HG03280 (cell line): Measurements from ENCODE around the gene ARRDC1.
A peak's percentile ranks its signal among the peaks of the same experiment; 100 is the strongest.
"Not testable (repeated sequence)": the region's sequence is repeated elsewhere in the genome, so short reads cannot be mapped to it uniquely, and the experiment has no call there.

ENCODE experiments used
- ATAC-seq: cut with Tn5 transposase; IDR thresholded peaks from one replicate; pipeline ENCODE4 v1.9.1; 2021; ENCODE audit warnings: mild to moderate bottlenecking, moderate library complexity; ENCODE audit not compliant: unreplicated experiment

ARRDC1 gene

DNA sequence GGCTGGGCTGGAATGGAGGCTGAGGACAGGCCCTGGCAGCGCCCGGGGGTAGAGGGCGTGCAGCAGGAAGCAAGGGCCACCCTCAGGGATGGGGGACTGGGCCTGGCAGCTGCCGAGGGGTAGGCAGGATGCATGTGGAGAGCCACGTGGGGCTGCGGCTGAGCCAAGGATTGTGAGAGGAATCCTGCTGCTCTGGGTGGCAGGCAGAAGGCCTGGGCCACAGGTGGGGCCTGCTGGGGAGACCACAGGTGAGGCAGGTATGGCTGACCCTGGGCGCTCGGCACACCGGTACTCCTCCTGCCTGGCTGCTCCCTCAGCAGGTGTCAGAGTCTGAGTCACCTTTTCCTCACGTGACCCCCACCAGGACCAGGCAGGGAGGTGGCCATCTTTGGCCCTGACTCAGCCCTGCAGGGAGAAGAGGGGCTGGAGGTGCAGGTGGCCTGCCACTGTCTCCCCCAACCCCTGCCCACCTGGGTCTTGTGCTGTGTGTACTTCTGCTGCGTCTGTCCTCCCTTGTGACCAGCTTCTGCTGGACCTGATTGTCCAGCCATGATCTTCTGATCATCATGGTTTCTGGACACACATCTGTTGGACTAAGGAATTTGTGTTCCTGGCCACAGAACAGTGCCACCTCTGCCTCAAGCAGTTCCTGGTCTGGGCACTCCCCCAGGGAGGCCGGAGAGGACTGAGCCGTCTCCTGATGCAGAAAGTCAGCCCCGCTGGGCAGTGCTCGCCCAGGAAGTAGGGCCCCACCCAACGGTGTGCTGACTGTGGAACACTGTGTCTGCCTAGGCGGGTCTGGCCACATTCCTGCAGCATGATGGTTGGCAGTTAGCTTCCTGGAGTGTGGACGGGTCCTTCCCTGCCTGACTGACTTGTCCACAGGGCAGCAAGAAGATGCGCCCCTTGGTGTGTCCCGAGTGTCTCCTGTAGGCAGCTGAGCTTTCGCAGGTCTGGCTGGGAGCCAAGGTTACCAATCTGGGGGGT lies 6.4 kb downstream of the ARRDC1 start:
- no peak for ATAC-seq

DNA sequence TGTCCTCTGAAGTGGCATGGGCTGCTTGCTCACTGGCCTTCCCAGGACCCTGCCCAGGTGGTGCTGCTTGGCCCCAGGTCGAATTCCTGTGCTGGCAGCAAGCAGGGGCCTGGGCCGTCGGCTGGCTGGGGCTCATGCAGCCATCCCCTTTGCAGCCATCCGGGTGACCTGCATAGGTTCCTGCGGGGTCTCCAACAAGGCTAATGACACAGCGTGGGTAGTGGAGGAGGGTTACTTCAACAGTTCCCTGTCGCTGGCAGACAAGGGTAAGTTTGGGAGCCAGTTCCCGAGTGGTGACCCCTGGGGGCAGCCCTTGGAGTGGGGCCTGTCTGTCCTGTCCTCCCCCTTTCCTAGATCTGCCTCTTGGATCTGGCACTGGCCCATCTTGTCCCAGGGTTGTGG lies 7.3 kb downstream of the ARRDC1 start:
- no peak for ATAC-seq

DNA sequence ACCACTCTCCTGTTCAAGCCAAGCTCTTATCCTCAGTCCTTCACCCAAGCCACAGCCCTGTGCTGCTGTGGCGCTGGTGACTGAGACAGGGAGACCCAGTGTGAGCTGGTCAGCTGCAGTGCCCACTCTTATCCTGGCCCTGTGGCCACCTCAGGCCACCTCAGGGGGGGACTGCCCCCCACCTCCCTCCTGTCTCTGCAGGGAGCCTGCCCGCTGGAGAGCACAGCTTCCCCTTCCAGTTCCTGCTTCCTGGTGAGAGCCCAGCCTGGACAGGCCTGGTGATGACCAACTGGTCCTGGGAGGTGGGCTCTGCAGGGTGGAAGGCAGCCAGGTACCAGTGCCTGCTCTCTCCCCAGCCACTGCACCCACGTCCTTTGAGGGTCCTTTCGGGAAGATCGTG lies 7.8 kb downstream of the ARRDC1 start:
- no peak for ATAC-seq

DNA sequence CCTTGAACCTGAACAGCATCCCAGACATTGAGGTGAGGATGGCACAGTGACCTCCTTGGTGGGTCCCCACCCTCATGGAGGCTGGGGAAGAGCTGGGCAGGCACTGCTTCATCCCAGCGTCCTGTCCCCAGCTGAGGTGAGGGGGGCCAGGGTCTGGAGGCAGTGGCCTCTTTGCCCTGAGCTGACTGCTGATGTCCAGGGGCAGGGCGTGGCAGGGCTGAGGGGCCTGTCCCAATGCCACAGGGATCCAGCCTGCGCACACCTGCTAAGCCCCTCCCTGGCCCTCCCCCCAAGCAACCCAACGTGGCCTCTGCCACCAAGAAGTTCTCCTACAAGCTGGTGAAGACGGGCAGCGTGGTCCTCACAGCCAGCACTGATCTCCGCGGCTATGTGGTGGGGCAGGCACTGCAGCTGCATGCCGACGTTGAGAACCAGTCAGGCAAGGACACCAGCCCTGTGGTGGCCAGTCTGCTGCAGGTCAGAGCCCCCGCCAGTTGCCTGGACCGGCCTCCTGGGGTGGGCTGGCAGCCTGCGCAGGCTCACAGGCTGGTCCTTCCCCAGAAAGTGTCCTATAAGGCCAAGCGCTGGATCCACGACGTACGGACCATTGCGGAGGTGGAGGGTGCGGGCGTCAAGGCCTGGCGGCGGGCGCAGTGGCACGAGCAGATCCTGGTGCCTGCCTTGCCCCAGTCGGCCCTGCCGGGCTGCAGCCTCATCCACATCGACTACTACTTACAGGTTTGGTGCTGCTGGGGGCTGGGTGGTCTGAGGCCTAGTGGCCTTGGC lies 8.4 kb downstream of the ARRDC1 start:
- no peak for ATAC-seq

DNA sequence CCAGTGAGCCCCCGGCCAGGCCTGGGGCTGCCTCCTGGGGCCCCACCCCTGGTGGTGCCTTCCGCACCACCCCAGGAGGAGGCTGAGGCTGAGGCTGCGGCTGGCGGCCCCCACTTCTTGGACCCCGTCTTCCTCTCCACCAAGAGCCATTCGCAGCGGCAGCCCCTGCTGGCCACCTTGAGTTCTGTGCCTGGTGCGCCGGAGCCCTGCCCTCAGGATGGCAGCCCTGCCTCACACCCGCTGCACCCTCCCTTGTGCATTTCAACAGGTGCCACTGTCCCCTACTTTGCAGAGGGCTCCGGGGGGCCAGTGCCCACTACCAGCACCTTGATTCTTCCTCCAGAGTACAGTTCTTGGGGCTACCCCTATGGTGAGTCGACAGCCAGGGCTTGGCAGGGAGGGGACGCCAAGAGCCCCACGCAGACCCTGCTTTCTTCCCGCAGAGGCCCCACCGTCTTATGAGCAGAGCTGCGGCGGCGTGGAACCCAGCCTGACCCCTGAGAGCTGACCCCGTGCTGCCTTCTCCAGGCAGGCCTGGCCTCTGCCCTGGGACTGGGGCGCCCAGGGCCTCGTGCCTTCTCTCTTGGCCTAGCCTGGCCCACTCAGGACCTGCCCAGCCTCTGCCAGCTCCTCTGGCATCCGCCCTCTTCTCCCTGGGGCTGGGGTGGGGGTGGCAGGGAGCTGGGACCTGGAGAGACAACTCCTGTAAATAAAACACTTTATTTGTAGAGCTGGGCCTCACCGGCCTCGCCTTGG lies 9.3 kb downstream of the ARRDC1 start:
- ATAC-seq: no peak

DNA sequence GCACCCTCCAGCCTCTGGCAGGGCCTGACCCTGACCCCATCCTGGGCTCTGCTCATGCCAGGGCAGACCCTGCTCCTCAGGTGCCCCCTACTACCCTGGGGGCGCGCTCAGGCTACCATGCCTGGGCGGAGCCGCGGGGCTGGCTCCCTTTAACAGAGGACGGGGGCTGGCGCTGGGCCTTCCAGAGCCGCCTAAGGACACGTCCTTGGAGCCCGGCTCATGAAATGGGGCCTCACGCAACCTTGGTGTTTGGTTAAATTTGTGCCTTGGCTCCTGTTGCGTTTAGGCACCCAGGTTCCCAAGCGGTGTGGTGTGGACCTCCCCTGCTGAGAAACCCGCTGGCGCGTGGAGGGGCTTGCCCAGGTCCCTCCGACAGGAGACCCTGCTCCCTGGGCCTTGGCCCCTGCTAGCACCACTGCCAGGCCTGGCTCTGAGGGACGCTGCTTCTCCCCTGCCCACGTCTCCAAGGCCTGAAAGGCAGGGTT lies 9.9 kb downstream of the ARRDC1 start:
- ATAC-seq: no peak

DNA sequence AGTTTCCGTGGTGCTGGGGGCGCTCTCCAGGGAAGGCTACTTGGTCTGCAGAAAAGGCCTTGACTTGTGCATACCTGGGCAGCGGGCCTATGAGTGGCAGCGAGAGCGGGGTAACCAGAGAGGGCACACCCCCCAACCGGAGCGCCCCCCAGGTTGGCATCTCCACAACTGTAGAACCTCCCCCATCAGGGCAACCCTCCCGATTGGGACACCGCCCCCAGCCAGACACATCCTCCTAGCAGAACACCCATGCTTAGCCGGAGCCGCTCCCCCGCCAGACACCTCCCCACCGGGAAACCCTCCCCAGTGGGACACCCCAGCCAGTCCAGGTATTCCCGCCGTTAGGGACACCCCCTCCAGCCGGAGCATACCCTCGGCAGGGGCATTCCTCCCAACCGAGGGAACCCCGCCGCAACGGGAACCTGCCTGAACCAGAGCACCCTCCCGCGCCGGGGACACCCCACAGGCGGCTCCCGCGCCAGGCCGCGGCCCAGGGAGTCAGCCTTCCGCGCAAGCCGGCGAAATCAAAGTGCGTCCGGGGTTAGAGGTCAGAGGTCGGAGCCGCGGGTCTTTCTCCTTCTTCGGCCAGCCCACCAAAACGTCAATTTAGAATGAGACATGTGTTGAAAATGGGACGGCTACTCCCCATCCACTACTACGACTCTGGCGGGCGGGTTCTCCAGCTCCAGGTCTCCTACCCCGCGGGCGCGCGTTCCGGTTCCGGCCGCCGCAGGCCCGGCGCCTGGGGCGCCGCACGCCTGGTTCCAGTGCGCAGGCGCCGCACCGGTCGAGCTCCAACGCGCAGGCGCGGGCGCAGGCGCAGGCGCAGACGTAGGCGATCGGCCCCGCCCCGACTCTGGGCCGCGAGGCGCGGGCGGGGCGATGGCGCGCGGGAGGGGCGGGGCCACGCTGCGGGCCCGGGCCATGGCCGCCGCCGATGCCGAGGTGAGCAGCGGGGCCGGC lies 12.9 kb downstream of the ARRDC1 start, which contains the start of gene EHMT1:
Gene EHMT1, plus strand, starts transcription at position 901 of the 963 bp plus-strand sequence. Its CDS starts 24 bp downstream, at position 925.
- ATAC-seq: peak; percentile 79

DNA sequence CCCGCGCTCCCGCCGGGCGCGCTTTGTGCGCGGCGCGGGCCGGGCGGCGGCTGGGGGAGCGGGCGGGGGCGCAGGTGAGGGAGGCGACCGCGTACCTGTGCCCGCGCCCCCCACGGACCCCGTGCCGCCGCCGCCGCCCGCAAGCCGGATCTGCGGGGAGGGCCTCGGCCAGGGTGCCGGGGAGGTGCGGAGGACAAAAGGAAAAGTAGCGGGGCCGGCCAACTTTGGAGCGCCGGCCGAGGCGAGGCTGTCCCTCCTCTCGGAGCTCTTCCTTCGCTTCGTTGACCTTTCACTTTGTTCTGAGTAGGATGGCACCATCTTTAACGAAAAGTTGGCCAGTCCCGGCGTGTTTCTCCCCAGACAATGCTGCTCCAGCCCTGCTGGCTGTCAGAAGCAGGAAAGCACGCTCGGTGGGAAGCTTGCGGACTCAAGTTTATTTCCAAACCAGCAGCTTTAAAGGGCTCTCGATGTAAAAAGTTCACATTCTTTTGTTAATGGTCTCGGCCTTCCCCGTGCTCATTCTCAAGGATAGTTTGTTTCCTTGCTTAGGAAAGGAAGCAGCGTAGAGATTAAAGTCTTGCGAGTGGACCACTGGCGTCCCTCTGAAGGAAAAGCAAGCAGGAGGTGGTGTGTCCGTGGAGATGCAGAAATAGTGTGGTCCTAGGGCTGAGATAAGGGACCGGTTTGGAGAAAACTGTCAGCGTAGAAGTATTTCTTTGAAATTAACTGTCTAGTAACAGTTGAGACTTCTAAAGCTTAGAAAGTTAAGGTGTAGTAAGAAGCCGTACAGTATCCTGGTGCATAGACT lies 14.0 kb downstream of the ARRDC1 start:
- no peak for ATAC-seq

DNA sequence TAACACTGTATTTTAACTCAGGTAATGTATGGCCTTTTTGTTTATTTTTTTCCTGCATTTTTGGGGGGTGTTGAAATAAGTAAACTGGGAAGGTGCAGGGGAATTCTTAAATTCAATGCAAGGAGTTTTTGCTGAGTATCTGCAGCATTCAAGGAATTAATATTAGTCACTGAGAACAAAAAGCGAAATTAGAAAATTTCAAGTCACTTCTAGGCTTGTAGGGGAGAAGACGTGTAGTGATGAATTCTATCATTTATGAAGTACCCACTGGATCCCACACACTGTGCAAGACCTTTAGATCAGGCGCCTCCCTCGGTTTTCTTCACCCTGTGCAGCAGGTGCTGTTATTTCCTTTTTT lies 14.5 kb downstream of the ARRDC1 start:
- no peak for ATAC-seq

DNA sequence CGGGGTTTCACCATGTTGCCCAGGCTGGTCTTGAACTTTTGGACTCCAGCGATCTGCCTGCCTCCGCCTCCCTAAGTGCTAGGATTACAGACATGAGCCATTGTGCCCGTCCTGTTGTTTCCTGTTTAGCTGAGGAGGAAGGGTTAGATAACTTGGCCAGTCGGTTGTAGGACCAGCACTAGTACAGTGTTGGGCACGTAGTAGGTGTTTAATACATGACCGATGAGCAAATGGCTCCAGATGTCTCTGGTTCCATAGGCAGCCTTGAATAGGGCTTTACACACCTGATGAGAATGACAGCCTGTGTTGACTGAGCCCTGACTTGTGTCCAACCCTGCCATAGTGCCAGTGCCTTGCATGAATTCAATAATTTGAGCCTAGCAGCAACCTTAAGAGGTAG lies 15.1 kb downstream of the ARRDC1 start:
- no peak for ATAC-seq

DNA sequence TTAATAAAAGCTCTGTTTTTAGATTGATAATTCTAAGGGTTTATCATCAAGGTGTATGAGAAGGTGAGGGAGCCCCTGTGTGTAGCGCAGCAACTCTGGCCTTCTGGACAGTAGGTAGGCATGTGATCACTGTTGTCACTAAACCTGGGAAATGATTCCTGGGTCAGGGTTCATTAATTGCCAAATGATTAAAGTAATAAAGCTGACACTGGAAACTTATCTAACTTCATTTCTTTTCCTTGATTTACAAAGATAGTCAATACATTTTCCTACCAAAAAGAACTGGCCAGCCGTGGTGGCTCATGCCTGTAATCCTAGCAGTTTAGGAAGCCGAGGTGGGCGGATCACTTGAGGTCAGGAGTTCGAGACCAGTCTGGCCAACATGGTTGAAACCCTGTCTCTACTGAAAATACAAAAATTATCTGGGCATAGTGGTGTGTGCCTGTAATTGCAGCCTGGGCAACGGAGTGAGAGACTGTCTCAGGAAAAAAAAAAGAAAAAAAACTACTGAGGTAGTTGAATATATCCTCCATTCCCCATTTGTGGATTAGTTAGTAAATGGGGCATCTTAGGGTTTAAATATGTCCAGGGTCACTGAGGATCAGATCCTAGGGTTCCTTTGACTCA lies 15.8 kb downstream of the ARRDC1 start:
- ATAC-seq: no peak

DNA sequence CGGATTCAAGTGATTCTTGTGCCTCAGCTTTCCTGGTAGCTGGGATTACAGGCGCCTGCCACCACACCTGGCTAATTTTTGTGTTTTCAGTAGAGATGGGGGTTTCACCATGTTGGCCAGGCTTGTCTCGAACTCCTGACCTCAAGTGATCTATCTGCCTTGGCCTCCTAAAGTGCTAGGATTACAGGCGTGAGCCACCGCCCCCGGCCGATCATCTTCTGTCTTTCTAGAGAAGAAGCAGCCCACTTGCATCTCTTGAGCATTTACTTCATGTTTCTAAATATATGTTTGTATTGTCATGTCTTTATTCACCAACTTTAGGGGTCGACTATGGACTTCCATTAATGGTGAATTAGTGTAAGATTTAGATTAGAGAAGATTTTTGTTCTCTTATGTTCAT lies 16.7 kb downstream of the ARRDC1 start:
- not testable (repeated sequence) for ATAC-seq

DNA sequence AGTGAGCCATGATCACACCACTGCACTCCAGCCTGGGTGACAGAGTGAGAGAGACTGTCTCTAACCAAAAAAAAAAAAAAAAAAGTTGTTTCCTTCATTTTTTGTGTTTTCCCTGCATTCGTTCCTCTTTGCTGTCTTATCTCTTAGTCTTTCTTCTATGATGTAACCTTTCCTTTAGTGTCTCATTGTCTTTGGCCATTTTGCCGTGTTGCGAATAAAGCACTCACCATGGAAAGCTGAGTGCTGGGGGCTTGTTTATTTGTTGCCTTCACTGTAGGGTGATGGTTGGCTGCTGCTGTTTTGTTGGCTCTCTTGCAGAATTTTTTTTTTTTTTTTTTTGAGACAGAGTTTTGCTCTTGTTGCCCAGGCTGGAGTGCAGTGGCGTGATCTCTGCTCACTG lies 21.0 kb downstream of the ARRDC1 start:
- no peak for ATAC-seq

DNA sequence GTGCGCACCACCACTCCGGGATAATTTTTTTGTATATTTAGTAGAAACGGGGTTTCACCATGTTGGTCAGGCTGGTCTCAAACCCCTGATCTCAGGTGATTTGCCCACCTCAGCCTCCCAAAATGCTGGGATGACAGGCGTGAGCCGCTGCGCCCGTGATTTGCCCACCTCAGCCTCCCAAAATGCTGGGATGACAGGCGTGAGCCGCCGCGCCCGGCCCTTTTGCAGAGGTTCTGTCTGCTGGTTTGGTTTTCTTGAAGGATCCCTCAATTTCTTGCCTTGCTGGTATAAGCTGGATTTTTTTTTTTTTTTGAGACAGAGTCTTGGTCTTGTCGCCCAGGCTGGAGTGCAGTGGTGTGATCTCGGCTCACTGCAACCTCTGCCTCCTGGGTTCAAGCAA lies 21.9 kb downstream of the ARRDC1 start:
- ATAC-seq: not testable (repeated sequence)

DNA sequence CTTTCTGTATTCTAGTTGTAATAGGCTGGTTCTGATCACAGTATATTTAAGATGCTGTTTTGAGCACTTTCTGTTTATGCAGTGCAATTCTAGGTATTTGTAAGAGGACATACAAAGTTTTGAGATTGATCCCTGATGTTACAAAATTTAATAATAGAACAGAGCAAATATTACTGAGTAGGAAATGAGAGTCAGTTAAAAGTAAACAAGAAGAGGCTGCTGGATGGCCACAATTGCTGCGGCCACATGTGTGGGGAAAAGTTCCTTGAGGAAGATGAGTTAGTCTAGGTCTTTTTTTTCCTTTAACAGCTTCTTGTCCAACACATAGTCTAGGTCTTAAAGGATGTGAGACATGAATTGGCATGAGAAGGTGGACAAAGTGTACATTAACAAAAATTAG lies 24.6 kb downstream of the ARRDC1 start:
- no peak for ATAC-seq

DNA sequence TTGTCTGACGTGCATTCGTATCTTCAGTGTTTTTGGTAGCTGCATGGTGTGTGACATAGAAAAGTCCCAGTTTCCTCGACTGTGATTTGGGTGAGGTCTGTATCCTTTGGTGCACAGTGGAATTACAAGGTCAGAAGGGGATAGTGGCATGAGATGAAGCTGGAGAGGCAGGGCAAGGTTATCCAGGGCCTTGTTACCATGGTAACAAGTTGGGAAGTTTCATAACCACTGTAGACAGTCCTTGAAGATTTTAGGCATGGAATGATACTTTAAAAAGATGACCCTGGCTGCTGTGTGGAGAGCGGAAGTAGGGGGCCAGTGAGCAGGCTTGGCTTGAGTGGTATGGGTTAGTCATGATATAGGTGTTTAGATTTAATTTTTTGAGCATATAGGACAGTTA lies 25.2 kb downstream of the ARRDC1 start:
- no peak for ATAC-seq

DNA sequence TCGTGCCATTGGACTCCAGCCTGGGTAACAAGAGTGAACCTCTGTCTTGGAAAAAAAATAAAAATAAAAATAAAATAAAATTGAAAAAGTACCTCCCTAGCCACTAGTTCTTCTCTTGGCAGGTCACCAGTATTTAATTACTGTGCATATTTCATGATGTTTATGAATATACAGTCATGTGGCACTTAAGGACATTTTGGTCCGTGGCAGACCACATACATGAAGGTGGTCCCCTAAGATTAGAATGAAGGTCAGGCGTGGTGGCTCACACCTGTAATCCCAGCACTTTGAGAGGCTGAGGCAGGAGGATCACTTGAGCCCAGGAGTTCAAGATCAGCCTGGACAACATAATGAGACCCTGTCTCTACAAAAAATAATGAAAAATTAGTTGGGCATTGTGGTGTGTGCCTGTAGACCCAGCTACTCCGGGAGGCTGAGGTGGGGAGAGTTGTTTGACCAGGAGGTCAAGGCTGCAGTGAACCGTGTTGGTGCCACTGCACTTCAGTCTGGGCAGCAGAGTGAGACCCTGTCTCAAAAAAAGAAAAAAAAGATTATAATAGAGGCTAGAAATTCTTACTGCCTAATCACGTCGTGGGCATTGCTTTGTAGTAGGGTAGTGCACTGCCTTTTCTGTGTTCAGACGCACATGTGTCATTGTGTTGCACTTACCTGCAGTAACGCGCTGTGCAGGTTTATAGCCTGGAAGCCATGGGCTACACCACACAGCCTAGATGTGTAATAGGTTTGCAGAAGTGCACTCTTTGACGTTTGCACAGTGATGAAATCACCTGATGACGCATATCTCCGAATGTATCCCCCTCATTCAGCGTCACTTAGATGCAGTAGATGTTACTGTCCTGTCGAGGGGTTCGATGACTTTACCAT lies 26.1 kb downstream of the ARRDC1 start:
- no peak for ATAC-seq
